NCI-H187 (cell line): ENCODE data around the gene SLC5A6.
A peak's percentile ranks its signal among the peaks of the same experiment; 100 is the strongest.

Experiments used
- DNase-seq, 2 experiments: peaks; one replicate each; lab custom pipeline; 2025; lab: John Stamatoyannopoulos, UW

Gene SLC5A6

GRCh38 chr2:27175330-27175729 is 36.7 kb downstream of the SLC5A6 start:
- no peak for DNase-seq

GRCh38 chr2:27174638-27175037 is 37.4 kb downstream of the SLC5A6 start:
- no peak for DNase-seq

GRCh38 chr2:27171351-27171848 is 40.7 kb downstream of the SLC5A6 start:
- DNase-seq, result no peak

GRCh38 chr2:27170581-27171337 is 41.3 kb downstream of the SLC5A6 start:
- no peak for DNase-seq

- DNase-seq, result no peak
Measured at GRCh38 chr2:27164960-27165763, 46.9 kb downstream of the SLC5A6 start.

DNA sequence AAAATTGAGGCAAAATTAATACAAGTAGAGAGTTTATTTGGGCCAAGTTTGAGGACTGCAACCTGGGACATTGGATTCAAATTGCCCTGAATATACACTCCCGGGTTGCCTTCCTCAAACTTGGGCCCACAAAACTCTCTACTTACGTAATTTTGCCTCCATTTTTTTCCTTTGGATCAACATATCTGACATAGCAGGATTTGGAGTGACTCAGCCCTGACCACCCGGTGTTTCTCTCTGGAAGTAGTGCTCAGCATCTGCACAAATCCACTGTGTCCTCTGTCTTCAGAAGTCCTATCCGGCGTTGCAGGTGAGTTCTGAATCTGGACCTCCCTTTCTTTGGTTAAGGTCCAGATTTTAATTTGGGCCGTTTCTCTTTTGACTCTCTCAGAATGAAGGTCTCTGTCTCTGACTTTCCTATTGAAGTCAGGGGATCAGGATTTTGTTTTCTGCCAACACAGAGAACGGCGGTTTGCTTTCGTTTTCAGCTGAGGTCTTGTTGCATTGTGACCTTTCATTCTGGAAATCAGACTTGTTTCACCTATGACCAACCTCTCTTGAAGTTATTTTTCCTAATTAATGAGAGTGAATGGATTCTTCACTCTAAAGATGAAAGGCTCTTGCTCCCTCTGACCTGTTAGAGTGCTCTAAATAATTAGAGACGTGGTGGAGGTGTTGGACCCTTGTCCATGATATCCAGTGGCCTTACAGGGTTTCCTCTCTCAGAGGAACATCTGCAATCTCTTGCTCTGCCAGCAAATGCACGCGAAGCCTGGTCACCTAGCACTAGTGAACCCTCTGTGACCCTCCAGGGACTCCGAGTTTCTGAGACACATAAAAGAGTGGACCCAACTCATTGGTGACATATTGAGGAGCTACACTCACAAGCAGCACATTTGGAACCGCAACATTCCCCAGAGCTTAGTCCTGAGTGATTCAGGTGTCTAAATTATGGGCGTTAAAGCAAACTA is 49.6 kb downstream of the SLC5A6 start:
- no peak for DNase-seq

- DNase-seq, result no peak
Measured at GRCh38 chr2:27160191-27160590, 51.9 kb downstream of the SLC5A6 start.

GRCh38 chr2:27159271-27159670 is 52.8 kb downstream of the SLC5A6 start:
- DNase-seq, result no peak

- DNase-seq, result no peak
Measured at GRCh38 chr2:27158468-27158867, 53.6 kb downstream of the SLC5A6 start.

GRCh38 chr2:27155069-27155520 is 57.0 kb downstream of the SLC5A6 start:
- DNase-seq, result no peak

DNA sequence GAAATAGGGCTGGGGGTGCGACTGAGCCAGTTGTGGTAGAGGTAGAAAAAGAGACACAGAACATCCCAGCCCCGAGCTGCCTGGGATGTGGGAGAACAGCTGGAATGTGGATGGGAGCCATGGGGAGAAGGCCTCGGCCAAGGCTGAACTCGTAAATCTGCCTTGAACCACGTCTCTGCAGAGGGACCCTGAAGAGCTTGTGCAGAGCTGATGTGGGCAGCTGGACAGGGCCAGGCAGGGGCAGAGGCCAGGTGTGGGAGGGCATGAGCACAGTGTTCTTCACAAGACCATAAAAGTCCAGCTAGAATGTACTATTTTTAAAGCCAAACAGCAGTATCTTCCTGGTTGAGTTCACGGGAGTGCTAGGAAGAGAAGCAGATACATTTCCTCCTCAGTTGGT is 57.6 kb downstream of the SLC5A6 start:
- no peak for DNase-seq

GRCh38 chr2:27152796-27153464 is 59.1 kb downstream of the SLC5A6 start:
- peak in 1 of 2 experiments; percentile 48 for DNase-seq

- no peak for DNase-seq
Measured at GRCh38 chr2:27152102-27152795, 59.8 kb downstream of the SLC5A6 start.

DNA sequence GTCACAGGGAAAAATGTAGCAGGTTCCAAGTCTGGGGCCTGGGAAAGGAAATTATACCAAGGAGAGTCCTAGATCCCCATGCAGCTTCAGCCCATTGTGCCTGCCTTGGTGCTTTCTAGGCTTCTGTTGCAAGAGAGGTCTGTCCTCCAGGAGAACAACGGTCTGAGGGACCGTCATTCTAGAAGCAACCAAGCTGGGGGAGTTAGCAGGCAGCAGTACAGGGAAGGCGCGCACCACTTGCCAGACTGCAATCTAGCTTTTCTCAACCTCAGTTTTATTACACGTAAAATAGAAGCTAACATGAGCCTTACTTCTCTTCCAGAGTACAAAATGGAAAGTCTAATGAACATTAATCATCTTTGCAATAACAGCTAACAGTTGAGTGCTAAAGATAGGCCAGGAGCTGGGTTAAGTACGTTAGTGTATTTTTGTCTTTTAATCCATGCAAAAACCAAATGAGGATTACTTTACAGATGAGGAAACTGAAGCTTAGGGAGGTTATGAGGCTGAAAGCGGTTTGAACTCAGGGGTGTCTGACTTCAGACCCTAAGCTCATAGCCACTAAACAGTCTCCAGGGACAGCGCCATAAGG is 61.3 kb downstream of the SLC5A6 start:
- DNase-seq, result no peak
